PC-9 (cell line): ENCODE measurements around the gene ZFP82. TPM values are rescaled to one million over a fixed set of nuclear protein-coding genes. Genes with fewer than 3 reads are reported as not detected.

Source experiments
- BruUV-seq: library from RNA; stranded (reverse); fragments of 400-500 nt; replicated peaks from 2 replicates; lab custom pipeline; 2021; lab: Mats Ljungman, UMichigan
- CTCF ChIA-PET: fragments of 300-600 bp; sonication (Branson Sonifier 250); formaldehyde crosslinking; loops from one replicate; lab custom pipeline; 2022; ENCODE audit warnings: antibody characterized with exemption; lab: Charles Lee
- POLR2A ChIA-PET: fragments of 300-600 bp; sonication (Branson Sonifier 250); formaldehyde crosslinking; loops from one replicate; lab custom pipeline; 2022; ENCODE audit warnings: antibody characterized with exemption; ENCODE audit not compliant: unreplicated experiment; lab: Charles Lee
- DNase-seq, 2 experiments: peaks; one replicate each; pipeline versions ENCODE4 v3.0.0 to v3.0.0-alpha.2; 2015 to 2022; ENCODE audit warnings: mixed read lengths in 1 of 2
- H2AFZ ChIP-seq: fragments of 200-600 bp; sonication (generic); 2 replicates; pipeline ENCODE4 v1.8.1; 2017; ENCODE audit warnings: antibody characterized with exemption
- H3F3A ChIP-seq: fragments of 200-600 bp; sonication (generic); 2 replicates; pipeline ENCODE4 v1.8.1; 2017; ENCODE audit warnings: antibody characterized with exemption, mild to moderate bottlenecking, low read depth; ENCODE audit not compliant: insufficient read depth
- H3K27ac ChIP-seq: fragments of 200-600 bp; sonication (generic); 2 replicates; pipeline ENCODE4 v1.6.1; 2016; ENCODE audit warnings: mixed run types
- H3K27me3 ChIP-seq: fragments of 200-600 bp; sonication (generic); 2 replicates; pipeline ENCODE4 v1.6.1; 2016; ENCODE audit warnings: low read depth, mixed run types; ENCODE audit not compliant: insufficient read depth
- H3K36me3 ChIP-seq: fragments of 200-600 bp; sonication (generic); 2 replicates; pipeline ENCODE4 v1.6.1; 2016; ENCODE audit warnings: low read depth, mixed run types
- H3K4me1 ChIP-seq: fragments of 200-600 bp; sonication (generic); replicated peaks from 2 replicates; pipeline ENCODE4 v1.6.1; 2016; ENCODE audit warnings: mixed run types; ENCODE audit not compliant: insufficient read depth
- H3K4me2 ChIP-seq: fragments of 200-600 bp; sonication (generic); 2 replicates; pipeline ENCODE4 v1.6.1; 2017; ENCODE audit warnings: mixed run types
- H3K4me3 ChIP-seq: fragments of 200-600 bp; sonication (generic); 2 replicates; pipeline ENCODE4 v1.6.1; 2016; ENCODE audit warnings: mixed run types
- H3K79me2 ChIP-seq: fragments of 200-600 bp; sonication (generic); 2 replicates; pipeline ENCODE4 v1.6.1; 2017; ENCODE audit warnings: low read depth, mixed run types
- H3K9me2 ChIP-seq: fragments of 200-600 bp; sonication (generic); 2 replicates; pipeline ENCODE4 v1.8.1; 2017; ENCODE audit warnings: mild to moderate bottlenecking; ENCODE audit not compliant: insufficient read depth
- H3K9me3 ChIP-seq: fragments of 200-600 bp; sonication (generic); 2 replicates; pipeline ENCODE4 v1.8.1; 2016; ENCODE audit warnings: low read depth; ENCODE audit not compliant: insufficient read depth
- H4K20me1 ChIP-seq: fragments of 200-600 bp; sonication (generic); 2 replicates; pipeline ENCODE4 v1.8.1; 2017; ENCODE audit not compliant: insufficient read depth
- EZH2 ChIP-seq: fragments of 200-600 bp; sonication (generic); IDR thresholded peaks from 2 replicates; pipeline ENCODE4 v1.8.0; 2017; ENCODE audit warnings: antibody characterized with exemption, low read depth
- intact Hi-C: fragments of 100-400 bp; cut with micrococcal nuclease; formaldehyde crosslinking; loops from one replicate; pipeline ENCODE4 v1.10.0; 2022; ENCODE audit not compliant: unreplicated experiment
- total RNA-seq: library from RNA; stranded (reverse); gene quantifications from 2 replicates; pipeline ENCODE4 v1.2.3, GENCODE V29; 2021
- TF ChIP-seq, protein P1 (sequence below): fragments of 200-600 bp; sonication (generic); conservative IDR thresholded peaks from 2 replicates; pipeline ENCODE4 v1.6.1; 2017; ENCODE audit warnings: mixed run types, antibody characterized with exemption, mild to moderate bottlenecking, moderate library complexity

Gene ZFP82
- total RNA-seq, 1 experiment from 2014 or later = 1.9 TPM

DNA sequence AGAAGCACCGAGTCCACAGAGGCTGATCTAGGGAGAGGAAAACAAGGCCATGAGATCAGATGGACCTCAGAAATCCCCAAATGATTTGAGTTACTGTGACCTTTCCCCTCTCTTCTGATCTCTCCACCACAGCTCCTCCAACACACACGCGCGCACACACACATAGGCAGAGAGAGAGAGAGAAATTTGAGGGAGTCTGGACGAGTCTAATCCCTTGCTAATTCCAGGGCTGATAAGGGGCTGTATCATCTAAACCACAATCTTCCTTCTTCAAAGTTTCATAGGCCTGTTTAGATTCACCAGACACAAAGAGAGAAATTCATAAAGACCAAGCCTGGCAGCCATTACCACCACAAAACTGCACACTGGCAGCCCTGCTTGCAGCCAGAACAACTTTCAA, 8.6 kb downstream of the ZFP82 start:
- TF ChIP-seq EZH2 = no peak
- TF ChIP-seq, protein P1, sequence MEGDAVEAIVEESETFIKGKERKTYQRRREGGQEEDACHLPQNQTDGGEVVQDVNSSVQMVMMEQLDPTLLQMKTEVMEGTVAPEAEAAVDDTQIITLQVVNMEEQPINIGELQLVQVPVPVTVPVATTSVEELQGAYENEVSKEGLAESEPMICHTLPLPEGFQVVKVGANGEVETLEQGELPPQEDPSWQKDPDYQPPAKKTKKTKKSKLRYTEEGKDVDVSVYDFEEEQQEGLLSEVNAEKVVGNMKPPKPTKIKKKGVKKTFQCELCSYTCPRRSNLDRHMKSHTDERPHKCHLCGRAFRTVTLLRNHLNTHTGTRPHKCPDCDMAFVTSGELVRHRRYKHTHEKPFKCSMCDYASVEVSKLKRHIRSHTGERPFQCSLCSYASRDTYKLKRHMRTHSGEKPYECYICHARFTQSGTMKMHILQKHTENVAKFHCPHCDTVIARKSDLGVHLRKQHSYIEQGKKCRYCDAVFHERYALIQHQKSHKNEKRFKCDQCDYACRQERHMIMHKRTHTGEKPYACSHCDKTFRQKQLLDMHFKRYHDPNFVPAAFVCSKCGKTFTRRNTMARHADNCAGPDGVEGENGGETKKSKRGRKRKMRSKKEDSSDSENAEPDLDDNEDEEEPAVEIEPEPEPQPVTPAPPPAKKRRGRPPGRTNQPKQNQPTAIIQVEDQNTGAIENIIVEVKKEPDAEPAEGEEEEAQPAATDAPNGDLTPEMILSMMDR = no peak
- Histone ChIP-seq H3K4me3 (no peak overlapping the region), H2AFZ (no peak overlapping the region), H3K36me3 (no peaks in the 10 kb centered on the region), H3K9me2 (no peaks in the 10 kb centered on the region), H3K27me3 (no peaks in the 10 kb centered on the region), H3K79me2 (no peaks in the 10 kb centered on the region), H3K4me1 (no peaks in the 10 kb centered on the region), H3F3A (no peaks in the 10 kb centered on the region), H3K9me3 (peaks cover 3% of the 10 kb centered on the region; the same call in 1 of the 2 replicates), H3K27ac (no peak overlapping the region), H3K4me2 (no peak overlapping the region), H4K20me1 (no peaks in the 10 kb centered on the region)
- ChIA-PET CTCF (no interaction called here), POLR2A (no interaction called here)
- intact Hi-C loops = no loop called here
- BruUV-seq = no TSS peak
- DNase-seq = no peak

DNA sequence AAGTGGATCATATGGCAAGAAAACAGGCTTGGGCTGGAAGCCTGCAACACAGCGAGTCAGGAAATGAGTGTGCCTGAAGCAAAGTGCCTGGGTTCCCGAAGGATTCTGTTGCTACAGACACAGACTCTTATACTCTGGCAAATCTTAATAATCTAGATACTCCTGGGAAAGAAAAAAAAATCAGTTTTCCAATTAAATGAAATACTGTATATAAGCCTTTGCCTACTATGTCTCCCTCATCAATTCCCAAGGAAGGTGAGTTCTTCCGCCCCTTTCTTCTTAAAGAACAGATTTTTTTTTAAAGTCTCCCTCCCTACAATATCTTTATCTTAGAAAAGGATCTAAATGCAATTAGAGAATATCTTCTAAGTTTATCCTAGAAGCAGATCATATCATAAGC, 10.3 kb downstream of the ZFP82 start:
- Histone ChIP-seq H3K4me3 (no peak overlapping the region), H4K20me1 (no peaks in the 10 kb centered on the region), H3K27me3 (no peaks in the 10 kb centered on the region), H3K79me2 (no peaks in the 10 kb centered on the region), H3K36me3 (no peaks in the 10 kb centered on the region), H3K27ac (no peak overlapping the region), H3K9me2 (no peaks in the 10 kb centered on the region), H3F3A (no peaks in the 10 kb centered on the region), H3K4me2 (no peak overlapping the region), H2AFZ (no peak overlapping the region), H3K9me3 (0 out of 2 replicates have a peak, but pooled peaks cover 6% of the 10 kb centered on the region), H3K4me1 (no peaks in the 10 kb centered on the region)
- TF ChIP-seq, protein P1 = no peak
- no peak for TF ChIP-seq EZH2
- intact Hi-C loops = no loop called here
- BruUV-seq = no TSS peak
- ChIA-PET POLR2A (no interaction called here), CTCF (no interaction called here)
- no peak for DNase-seq

DNA sequence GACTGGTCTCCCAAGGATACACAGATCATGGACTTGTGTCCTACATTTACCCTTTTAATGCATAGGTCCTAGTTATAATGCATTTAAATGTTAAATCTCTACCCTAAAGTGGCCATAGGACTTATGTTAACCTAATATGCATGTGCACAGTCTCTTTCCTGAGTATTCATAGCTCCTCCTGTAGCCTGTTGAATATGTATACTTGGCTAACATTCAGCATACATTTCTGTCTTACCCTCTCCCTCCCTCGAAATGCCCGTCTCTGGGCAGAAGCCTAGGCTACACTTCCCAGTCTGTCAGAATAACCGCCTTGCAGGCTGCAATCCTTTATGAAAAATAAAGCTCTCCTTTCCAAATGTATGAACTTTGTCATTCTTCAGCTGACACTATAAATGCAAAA, 13.9 kb downstream of the ZFP82 start:
- no peak for TF ChIP-seq EZH2
- TF ChIP-seq, protein P1 = no peak
- H3K27me3 ChIP-seq = 0 out of 2 replicates have a peak, but pooled peaks cover 2% of the 10 kb centered on the region
- no peaks in the 10 kb centered on the region for H3K9me2 ChIP-seq
- ChIA-PET POLR2A (no interaction called here), CTCF (no interaction called here)
- no peak overlapping the region for H3K4me2 ChIP-seq
- H4K20me1 ChIP-seq = no peaks in the 10 kb centered on the region
- intact Hi-C loops = no loop called here
- no peaks in the 10 kb centered on the region for H3K79me2 ChIP-seq
- no peaks in the 10 kb centered on the region for H3F3A ChIP-seq
- no peak overlapping the region for H3K27ac ChIP-seq
- H3K4me1 ChIP-seq = no peaks in the 10 kb centered on the region
- no peak overlapping the region for H3K4me3 ChIP-seq
- no peaks in the 10 kb centered on the region for H3K36me3 ChIP-seq
- no peak overlapping the region for H2AFZ ChIP-seq
- no peak for DNase-seq
- H3K9me3 ChIP-seq = 0 out of 2 replicates have a peak, but pooled peaks cover 6% of the 10 kb centered on the region
- BruUV-seq = no TSS peak
